GM12891 (cell line): ENCODE data around the gene STXBP5.

Source experiments
- PAX5 ChIP-seq: IDR thresholded peaks from 2 replicates; pipeline ENCODE4 v1.6.1; 2011; ENCODE audit warnings: low read length, moderate library complexity, mild to moderate bottlenecking; ENCODE audit not compliant: insufficient read depth, severe bottlenecking
- POLR2A ChIP-seq: IDR thresholded peaks from 2 replicates; pipeline ENCODE4 v1.6.1; 2011; ENCODE audit warnings: low read depth, low read length, control low read depth
- POLR2AphosphoS5 ChIP-seq: IDR thresholded peaks from 2 replicates; pipeline ENCODE4 v1.6.1; 2011; ENCODE audit warnings: low read depth, low read length, control low read depth
- POU2F2 ChIP-seq: IDR thresholded peaks from 2 replicates; pipeline ENCODE4 v1.6.1; 2011; ENCODE audit warnings: low read depth, mild to moderate bottlenecking, control low read depth, low read length, moderate library complexity
- SPI1 ChIP-seq: IDR thresholded peaks from 2 replicates; pipeline ENCODE4 v1.6.1; 2011; ENCODE audit warnings: low read depth, low read length, control low read depth
- TAF1 ChIP-seq: IDR thresholded peaks from 2 replicates; pipeline ENCODE4 v1.6.1; 2011; ENCODE audit warnings: low read depth, low read length, control low read depth

DNA sequence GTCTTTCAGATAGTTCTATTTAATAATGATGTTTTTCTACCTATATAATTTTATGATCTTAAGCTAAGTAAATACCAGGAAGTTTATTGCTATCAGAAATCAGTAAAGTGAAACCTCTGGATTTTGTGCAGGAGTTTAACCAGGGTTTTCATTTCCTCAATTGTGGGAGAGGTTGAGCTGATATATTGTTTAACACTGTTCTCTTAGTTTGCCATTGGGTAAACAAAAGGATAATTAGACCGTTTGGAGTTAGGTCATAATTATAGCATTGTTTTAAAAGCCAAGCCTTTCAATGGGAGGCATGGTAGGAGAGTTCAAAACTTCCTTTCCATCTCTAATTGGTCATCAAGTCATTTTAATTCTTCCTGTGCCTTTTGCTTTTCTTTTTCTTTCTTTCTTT, 58.7 kb downstream of the STXBP5 start:
- no peak for TF ChIP-seq POLR2AphosphoS5
- TF ChIP-seq POLR2A, result no peak
- TF ChIP-seq TAF1, result no peak
- TF ChIP-seq PAX5, result no peak
- TF ChIP-seq POU2F2, result no peak
- TF ChIP-seq SPI1, result no peak
